ENCODE measurements around the gene DHDDS.
A peak's percentile ranks its signal among the peaks of the same experiment; 100 is the strongest.

Gene DHDDS

DNA sequence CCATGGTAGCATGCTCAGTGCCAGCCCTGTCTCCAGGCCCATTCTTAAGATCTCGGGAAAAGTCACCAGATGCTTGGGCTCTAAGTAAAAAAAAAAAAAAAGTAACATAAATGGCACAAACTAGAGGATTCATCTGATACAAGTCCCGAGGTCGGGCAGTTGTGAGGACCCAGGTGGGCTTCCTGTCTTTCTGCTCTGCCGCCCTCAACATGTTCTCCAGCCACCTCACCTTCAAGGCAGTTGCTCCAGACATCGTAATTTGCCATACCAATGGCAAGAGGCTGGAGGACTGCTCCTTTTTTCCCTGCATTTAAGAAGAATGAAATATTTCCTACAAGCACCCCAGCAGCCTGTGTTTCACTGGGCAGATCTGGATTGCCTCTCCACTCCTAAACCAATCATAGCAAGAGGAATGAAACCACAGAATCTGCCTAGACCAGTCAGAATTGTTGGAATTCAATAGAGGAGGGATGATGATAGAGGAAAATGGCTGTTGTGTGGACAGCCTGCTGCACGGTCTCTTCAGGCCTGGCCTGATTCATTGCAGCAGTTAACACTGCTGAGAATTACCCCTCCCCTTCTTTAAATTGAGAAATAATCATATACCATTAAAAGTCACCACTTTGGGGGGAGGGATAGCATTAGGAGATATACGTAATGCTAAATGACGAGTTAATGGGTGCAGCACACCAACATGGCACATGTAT, 45.5 kb downstream of the DHDDS start:
- Histone ChIP-seq H2BK120ac (ENCODE audit: low read depth, low read length) (no peak overlapping the region), H2BK15ac (ENCODE audit: low read length) (no peak overlapping the region), H3K4me1 (ENCODE audit: control insufficient read depth in 2 of 2, insufficient read depth in 1 of 2, low read depth in 1 of 2, low read length in 2 of 2) (peaks cover 7 to 14% of the 10 kb centered on the region in 2 donors), H3K4me2 (ENCODE audit: insufficient read depth, low read length, poor library complexity, severe bottlenecking) (no peak overlapping the region), H2BK12ac (ENCODE audit: low read length) (no peak overlapping the region), H2AK5ac (ENCODE audit: low read depth, low read length) (no peak overlapping the region), H3K36me3 (replicated peaks in 1 of 2; ENCODE audit: control insufficient read depth in 2 of 2, insufficient read depth in 2 of 2, low read length in 2 of 2) (peaks cover 36 to 69% of the 10 kb centered on the region in 2 donors), H4K8ac (ENCODE audit: low read depth, low read length) (no peak overlapping the region), H3K9ac (ENCODE audit: low read depth, low read length, poor library complexity) (no peak overlapping the region), H3K4ac (ENCODE audit: low read length) (no peak overlapping the region), H4K91ac (ENCODE audit: low read depth, low read length, poor library complexity) (no peak overlapping the region), H3K79me1 (ENCODE audit: low read depth, low read length) (peaks cover 2% of the 10 kb centered on the region), H3K27ac (replicated peaks; ENCODE audit: low read length) (peak overlapping the region; percentile 48), H3K18ac (ENCODE audit: low read length) (no peak overlapping the region), H3K9me3 (replicated peaks in 1 of 2; ENCODE audit: control insufficient read depth in 2 of 2, insufficient read depth in 1 of 2, low read depth in 1 of 2, low read length in 2 of 2) (no peaks in the 10 kb centered on the region), H3K27me3 (ENCODE audit: control insufficient read depth in 3 of 3, insufficient read depth in 3 of 3, low read depth in 1 of 3, low read length in 3 of 3) (no peaks in the 10 kb centered on the region), H2BK5ac (ENCODE audit: low read length) (no peak overlapping the region), H2AFZ (ENCODE audit: low read length) (no peak overlapping the region), H3K14ac (ENCODE audit: low read length) (no peak overlapping the region), H3K4me3 (ENCODE audit: low read length in 2 of 2) (no peak overlapping the region), H3K23ac (ENCODE audit: low read depth, low read length, poor library complexity) (no peak overlapping the region)
- WGBS, 2 donors (ENCODE audit: extremely low coverage in 2 of 2, insufficient read length in 2 of 2, insufficient replicate concordance in 1 of 2) = no CpG with 5 or more reads among the region's 8 CpGs
- no peak for DNase-seq (ENCODE audit: low spot score)

DNA sequence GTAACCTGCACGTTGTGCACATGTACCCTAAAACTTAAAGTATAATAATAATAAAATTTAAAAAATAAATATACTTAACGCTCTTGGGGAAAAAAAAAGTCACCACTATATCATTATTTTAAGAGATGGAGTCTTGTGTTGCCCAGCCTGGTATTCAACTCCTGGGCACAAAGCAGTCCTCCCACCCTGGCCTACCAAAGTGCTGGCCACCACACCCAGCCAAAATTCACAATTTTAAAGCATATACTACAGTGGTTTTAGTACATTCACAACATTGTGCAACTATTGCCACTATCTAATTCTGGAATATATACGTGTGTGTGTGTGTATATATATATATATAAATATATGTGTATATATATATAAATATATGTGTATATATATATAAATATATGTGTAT, 46.0 kb downstream of the DHDDS start:
- Histone ChIP-seq H3K79me1 (ENCODE audit: low read depth, low read length) (peaks cover 2% of the 10 kb centered on the region), H4K91ac (ENCODE audit: low read depth, low read length, poor library complexity) (no peak overlapping the region), H3K27ac (replicated peaks; ENCODE audit: low read length) (no peak overlapping the region), H3K4ac (ENCODE audit: low read length) (no peak overlapping the region), H2BK12ac (ENCODE audit: low read length) (no peak overlapping the region), H3K4me2 (ENCODE audit: insufficient read depth, low read length, poor library complexity, severe bottlenecking) (no peak overlapping the region), H3K9ac (ENCODE audit: low read depth, low read length, poor library complexity) (no peak overlapping the region), H3K9me3 (replicated peaks in 1 of 2; ENCODE audit: control insufficient read depth in 2 of 2, insufficient read depth in 1 of 2, low read depth in 1 of 2, low read length in 2 of 2) (no peaks in the 10 kb centered on the region), H3K23ac (ENCODE audit: low read depth, low read length, poor library complexity) (no peak overlapping the region), H4K8ac (ENCODE audit: low read depth, low read length) (no peak overlapping the region), H3K18ac (ENCODE audit: low read length) (no peak overlapping the region), H2AFZ (ENCODE audit: low read length) (no peak overlapping the region), H3K36me3 (replicated peaks in 1 of 2; ENCODE audit: control insufficient read depth in 2 of 2, insufficient read depth in 2 of 2, low read length in 2 of 2) (peaks cover 36 to 67% of the 10 kb centered on the region in 2 donors), H2BK120ac (ENCODE audit: low read depth, low read length) (no peak overlapping the region), H2BK5ac (ENCODE audit: low read length) (no peak overlapping the region), H2AK5ac (ENCODE audit: low read depth, low read length) (no peak overlapping the region), H2BK15ac (ENCODE audit: low read length) (no peak overlapping the region), H3K4me1 (ENCODE audit: control insufficient read depth in 2 of 2, insufficient read depth in 1 of 2, low read depth in 1 of 2, low read length in 2 of 2) (peaks cover 7 to 14% of the 10 kb centered on the region in 2 donors), H3K27me3 (ENCODE audit: control insufficient read depth in 3 of 3, insufficient read depth in 3 of 3, low read depth in 1 of 3, low read length in 3 of 3) (no peaks in the 10 kb centered on the region), H3K4me3 (ENCODE audit: low read length in 2 of 2) (no peak overlapping the region), H3K14ac (ENCODE audit: low read length) (no peak overlapping the region)
- WGBS, 2 donors (ENCODE audit: extremely low coverage in 2 of 2, insufficient read length in 2 of 2, insufficient replicate concordance in 1 of 2) = no CpG with 5 or more reads among the region's 3 CpGs
- no peak for DNase-seq (ENCODE audit: low spot score)

DNA sequence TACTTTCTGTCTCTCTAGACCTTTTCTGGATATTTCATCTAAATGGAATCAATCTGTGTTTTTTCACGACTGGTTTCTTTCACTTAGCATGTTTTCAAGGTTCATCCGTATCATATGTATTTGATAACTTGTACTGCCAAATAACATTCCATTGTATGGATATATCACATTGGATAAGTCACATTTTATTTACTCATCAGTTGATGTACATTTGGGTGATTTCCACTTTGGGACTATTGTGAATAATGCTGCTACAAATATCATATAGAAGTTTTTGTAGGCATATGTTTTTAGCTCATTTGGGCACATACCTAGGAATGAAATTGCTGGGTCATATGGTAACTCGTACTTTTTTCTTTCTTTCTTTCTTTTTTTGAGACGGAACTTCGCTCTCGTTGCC, 46.9 kb downstream of the DHDDS start:
- DNase-seq (ENCODE audit: low spot score) = no peak
- H3K18ac ChIP-seq (ENCODE audit: low read length) = no peak overlapping the region
- no peak overlapping the region for H3K4me3 ChIP-seq (ENCODE audit: low read length in 2 of 2)
- WGBS, 2 donors (ENCODE audit: extremely low coverage in 2 of 2, insufficient read length in 2 of 2, insufficient replicate concordance in 1 of 2) = no CpG with 5 or more reads among the region's 6 CpGs
- H3K4me2 ChIP-seq (ENCODE audit: insufficient read depth, low read length, poor library complexity, severe bottlenecking) = no peak overlapping the region
- H3K14ac ChIP-seq (ENCODE audit: low read length) = no peak overlapping the region
- H3K36me3 ChIP-seq (replicated peaks in 1 of 2; ENCODE audit: control insufficient read depth in 2 of 2, insufficient read depth in 2 of 2, low read length in 2 of 2) = peaks cover 29 to 59% of the 10 kb centered on the region in 2 donors
- H2BK15ac ChIP-seq (ENCODE audit: low read length) = no peak overlapping the region
- H3K4me1 ChIP-seq (ENCODE audit: control insufficient read depth in 2 of 2, insufficient read depth in 1 of 2, low read depth in 1 of 2, low read length in 2 of 2) = peaks cover 3 to 9% of the 10 kb centered on the region in 2 donors
- no peak overlapping the region for H2AK5ac ChIP-seq (ENCODE audit: low read depth, low read length)
- H3K9ac ChIP-seq (ENCODE audit: low read depth, low read length, poor library complexity) = no peak overlapping the region
- no peak overlapping the region for H2BK12ac ChIP-seq (ENCODE audit: low read length)
- peaks cover 2% of the 10 kb centered on the region for H3K79me1 ChIP-seq (ENCODE audit: low read depth, low read length)
- no peak overlapping the region for H2BK5ac ChIP-seq (ENCODE audit: low read length)
- no peak overlapping the region for H3K4ac ChIP-seq (ENCODE audit: low read length)
- H4K91ac ChIP-seq (ENCODE audit: low read depth, low read length, poor library complexity) = no peak overlapping the region
- H3K23ac ChIP-seq (ENCODE audit: low read depth, low read length, poor library complexity) = no peak overlapping the region
- H3K27ac ChIP-seq (replicated peaks; ENCODE audit: low read length) = no peak overlapping the region
- H3K9me3 ChIP-seq (replicated peaks in 1 of 2; ENCODE audit: control insufficient read depth in 2 of 2, insufficient read depth in 1 of 2, low read depth in 1 of 2, low read length in 2 of 2) = no peaks in the 10 kb centered on the region
- H2BK120ac ChIP-seq (ENCODE audit: low read depth, low read length) = no peak overlapping the region
- H2AFZ ChIP-seq (ENCODE audit: low read length) = no peak overlapping the region
- no peak overlapping the region for H4K8ac ChIP-seq (ENCODE audit: low read depth, low read length)
- no peaks in the 10 kb centered on the region for H3K27me3 ChIP-seq (ENCODE audit: control insufficient read depth in 3 of 3, insufficient read depth in 3 of 3, low read depth in 1 of 3, low read length in 3 of 3)

GRCh38 chr1:26482921-26483320, 50.8 kb downstream of the DHDDS start:
- Histone ChIP-seq H3K4me1 (ENCODE audit: control insufficient read depth in 2 of 2, insufficient read depth in 1 of 2, low read depth in 1 of 2, low read length in 2 of 2) (no peaks in the 10 kb centered on the region), H3K27me3 (ENCODE audit: control insufficient read depth in 3 of 3, insufficient read depth in 3 of 3, low read depth in 1 of 3, low read length in 3 of 3) (no peaks in the 10 kb centered on the region), H3K79me1 (ENCODE audit: low read depth, low read length) (no peaks in the 10 kb centered on the region), H4K8ac (ENCODE audit: low read depth, low read length) (no peak overlapping the region), H2AFZ (ENCODE audit: low read length) (no peak overlapping the region), H3K4me2 (ENCODE audit: insufficient read depth, low read length, poor library complexity, severe bottlenecking) (no peak overlapping the region), H2BK12ac (ENCODE audit: low read length) (no peak overlapping the region), H2BK120ac (ENCODE audit: low read depth, low read length) (no peak overlapping the region), H3K23ac (ENCODE audit: low read depth, low read length, poor library complexity) (no peak overlapping the region), H2BK5ac (ENCODE audit: low read length) (no peak overlapping the region), H2BK15ac (ENCODE audit: low read length) (no peak overlapping the region), H3K18ac (ENCODE audit: low read length) (no peak overlapping the region), H3K27ac (replicated peaks; ENCODE audit: low read length) (no peak overlapping the region), H2AK5ac (ENCODE audit: low read depth, low read length) (no peak overlapping the region), H3K9me3 (replicated peaks in 1 of 2; ENCODE audit: control insufficient read depth in 2 of 2, insufficient read depth in 1 of 2, low read depth in 1 of 2, low read length in 2 of 2) (no peaks in the 10 kb centered on the region), H3K4ac (ENCODE audit: low read length) (no peak overlapping the region), H3K9ac (ENCODE audit: low read depth, low read length, poor library complexity) (no peak overlapping the region), H3K14ac (ENCODE audit: low read length) (no peak overlapping the region), H3K36me3 (replicated peaks in 1 of 2; ENCODE audit: control insufficient read depth in 2 of 2, insufficient read depth in 2 of 2, low read length in 2 of 2) (peaks cover 2 to 25% of the 10 kb centered on the region in 2 donors), H3K4me3 (ENCODE audit: low read length in 2 of 2) (no peak overlapping the region), H4K91ac (ENCODE audit: low read depth, low read length, poor library complexity) (no peak overlapping the region)
- no peak for DNase-seq (ENCODE audit: low spot score)
- no CpG with 5 or more reads among the region's 2 CpGs for WGBS, 2 donors (ENCODE audit: extremely low coverage in 2 of 2, insufficient read length in 2 of 2, insufficient replicate concordance in 1 of 2)
